A549 (cell line): Measurements from ENCODE around the gene ZNF77. TPM values are rescaled to one million over a fixed set of nuclear protein-coding genes. Genes with fewer than 3 reads are reported as not detected.
A peak's percentile ranks its signal among the peaks of the same experiment; 100 is the strongest.
"Not testable (repeated sequence)": the region's sequence is repeated elsewhere in the genome, so short reads cannot be mapped to it uniquely, and the experiment has no call there.

ENCODE experiments used
- ATAC-seq, 2 experiments: fragments of 200-7000 bp in 1 of 2; fragments of >200 bp in 1 of 2; cut with Nextera tagmentation in 1 of 2; cut with Tn5 transposase in 1 of 2; 3 replicates each; pipeline versions ENCODE4 v1.8.0 to v1.9.1; 2018 to 2020; ENCODE audit warnings: mild to moderate bottlenecking in 1 of 2, moderate library complexity in 1 of 2
- CTCF ChIA-PET: fragments of 300-600 bp; sonication (Branson Sonifier 250); formaldehyde crosslinking; extraction: SDS; loops from one replicate; lab custom pipeline; 2021; ENCODE audit warnings: antibody characterized with exemption, inconsistent platforms; lab: Yijun Ruan, JAX
- POLR2A ChIA-PET: fragments of 350-600 bp; formaldehyde crosslinking; extraction: SDS; loops from one replicate; lab custom pipeline; 2021; ENCODE audit warnings: antibody characterized with exemption, inconsistent platforms; lab: Yijun Ruan, JAX
- DNase-seq, 2 experiments: peaks; one replicate each; pipeline versions ENCODE4 v3.0.0 to v3.0.0-alpha.2; 2011 to 2016; ENCODE audit warnings: low read depth in 1 of 2, low spot score in 1 of 2
- FAIRE-seq: peaks from 2 replicates; lab custom pipeline; 2011; peaks lifted over from hg19 to GRCh38; lab: Jason Lieb, UNC
- H3K27ac ChIP-seq, 2 experiments: fragments of >200 bp; sonication (Bioruptor Twin); formaldehyde crosslinking; 3 replicates each; pipeline ENCODE4 v1.5.1; 2016 to 2017
- H3K4me1 ChIP-seq: fragments of >200 bp; sonication (Bioruptor Twin); formaldehyde crosslinking; 3 replicates; pipeline ENCODE4 v1.6.1; 2016
- H3K4me2 ChIP-seq: fragments of >200 bp; sonication (Bioruptor Twin); formaldehyde crosslinking; 3 replicates; pipeline ENCODE4 v1.6.1; 2016
- H3K4me3 ChIP-seq: fragments of >200 bp; sonication (Bioruptor Twin); formaldehyde crosslinking; 3 replicates; pipeline ENCODE4 v1.5.1; 2016
- H3K9me3 ChIP-seq: fragments of >200 bp; sonication (Bioruptor Twin); formaldehyde crosslinking; 3 replicates; pipeline ENCODE4 v1.6.1; 2016
- CEBPB ChIP-seq, 2 experiments: fragments of >200 bp in 1 of 2; sonication (Bioruptor Twin) in 1 of 2; formaldehyde crosslinking in 1 of 2; IDR thresholded peaks; 2 replicates each; pipeline ENCODE4 v1.6.1; 2012 to 2016
- CHD2 ChIP-seq: fragments of 150-350 bp; IDR thresholded peaks from 2 replicates; pipeline ENCODE4 v1.6.1; 2014; ENCODE audit warnings: low read length; ENCODE audit not compliant: partially characterized antibody
- CHD4 ChIP-seq: fragments of 200-600 bp; sonication (generic); IDR thresholded peaks from 2 replicates; pipeline ENCODE4 v1.6.1; 2016; ENCODE audit warnings: antibody characterized with exemption, mild to moderate bottlenecking, borderline replicate concordance
- EHF ChIP-seq: fragments of 250-450 bp; sonication (Bioruptor Pico); IDR thresholded peaks from 2 replicates; pipeline ENCODE4 v1.5.0; 2020; ENCODE audit warnings: mild to moderate bottlenecking
- EHMT2 ChIP-seq: fragments of 200-600 bp; sonication (generic); IDR thresholded peaks from 2 replicates; pipeline ENCODE4 v1.6.1; 2016; ENCODE audit warnings: antibody characterized with exemption, low read depth, mild to moderate bottlenecking, moderate library complexity
- FOSL2 ChIP-seq, 2 experiments: fragments of 450-650 bp in 1 of 2; fragments of >200 bp in 1 of 2; sonication (Bioruptor Twin) in 1 of 2; formaldehyde crosslinking; IDR thresholded peaks; 2 replicates each; pipeline versions ENCODE4 v1.5.0 to v1.6.1; 2016 to 2020; ENCODE audit warnings: mild to moderate bottlenecking in 1 of 2, moderate library complexity in 1 of 2
- FOXS1 ChIP-seq: fragments of 250-450 bp; sonication (Bioruptor Pico); IDR thresholded peaks from 2 replicates; pipeline ENCODE4 v1.5.0; 2020; ENCODE audit warnings: mild to moderate bottlenecking, moderate library complexity
- HOXA7 ChIP-seq: fragments of 250-450 bp; sonication (Bioruptor Pico); IDR thresholded peaks from 2 replicates; pipeline ENCODE4 v1.5.0; 2020; ENCODE audit warnings: mild to moderate bottlenecking, moderate library complexity
- HOXB13 ChIP-seq: fragments of 250-450 bp; sonication (Bioruptor Pico); IDR thresholded peaks from 2 replicates; pipeline ENCODE4 v1.5.0; 2020; ENCODE audit warnings: low read depth, mild to moderate bottlenecking, moderate library complexity
- KDM1A ChIP-seq: fragments of 200-600 bp; sonication (generic); IDR thresholded peaks from 2 replicates; pipeline ENCODE4 v1.6.1; 2016; ENCODE audit warnings: low read depth, mild to moderate bottlenecking
- KDM5A ChIP-seq: fragments of 200-600 bp; sonication (generic); IDR thresholded peaks from 2 replicates; pipeline ENCODE4 v1.6.1; 2016; ENCODE audit warnings: antibody characterized with exemption, mild to moderate bottlenecking
- MAZ ChIP-seq: fragments of 150-350 bp; IDR thresholded peaks from 2 replicates; pipeline ENCODE4 v1.6.1; 2014; ENCODE audit warnings: antibody characterized with exemption, low read depth, low read length, borderline replicate concordance
- MYC ChIP-seq: IDR thresholded peaks from 2 replicates; pipeline ENCODE4 v1.6.1; 2012; ENCODE audit warnings: mild to moderate bottlenecking, inconsistent platforms, low read length, improper control_type of control experiment, borderline replicate concordance
- NPAS2 ChIP-seq: fragments of 250-450 bp; sonication (Bioruptor Pico); IDR thresholded peaks from 2 replicates; pipeline ENCODE4 v1.8.0; 2022; ENCODE audit warnings: mild to moderate bottlenecking, moderate library complexity, borderline replicate concordance
- PHF8 ChIP-seq: fragments of 200-600 bp; sonication (generic); IDR thresholded peaks from 2 replicates; pipeline ENCODE4 v1.6.1; 2016; ENCODE audit warnings: low read depth, mild to moderate bottlenecking, antibody characterized with exemption, moderate library complexity, borderline replicate concordance
- RAD21 ChIP-seq, 2 experiments: fragments of >200 bp in 1 of 2; sonication (Bioruptor Twin) in 1 of 2; formaldehyde crosslinking in 1 of 2; IDR thresholded peaks in 1 of 2; conservative IDR thresholded peaks in 1 of 2; 2 replicates in 1 of 2; 3 replicates in 1 of 2; pipeline ENCODE4 v1.6.1; 2012 to 2018; ENCODE audit warnings: inconsistent platforms in 1 of 2
- RARB ChIP-seq: fragments of 250-450 bp; sonication (Bioruptor Pico); IDR thresholded peaks from 2 replicates; pipeline ENCODE4 v1.8.0; 2021; ENCODE audit warnings: mild to moderate bottlenecking, moderate library complexity
- REST ChIP-seq: fragments of 200-600 bp; sonication (generic); IDR thresholded peaks from 2 replicates; pipeline ENCODE4 v1.6.1; 2016; ENCODE audit warnings: antibody characterized with exemption, mild to moderate bottlenecking, moderate library complexity
- RNF2 ChIP-seq: fragments of 200-600 bp; sonication (generic); IDR thresholded peaks from 2 replicates; pipeline ENCODE4 v1.6.1; 2016; ENCODE audit warnings: low read depth, mild to moderate bottlenecking, antibody characterized with exemption, moderate library complexity, borderline replicate concordance
- ZFP36 ChIP-seq: fragments of 450-650 bp; IDR thresholded peaks from 2 replicates; pipeline ENCODE4 v1.6.1; 2014; ENCODE audit warnings: borderline replicate concordance; ENCODE audit not compliant: partially characterized antibody
- ZNF302 ChIP-seq: fragments of 250-450 bp; sonication (Bioruptor Pico); IDR thresholded peaks from 2 replicates; pipeline ENCODE4 v1.9.0; 2021; ENCODE audit warnings: inconsistent platforms, mild to moderate bottlenecking, moderate library complexity
- WGBS: methylation state at CpG from one replicate; pipeline ENCODE4 v1.1.6; 2017; ENCODE audit errors: missing lambda C conversion rate; 5-methylcytosine and 5-hydroxymethylcytosine counted together
- polyA plus RNA-seq, 4 experiments: library from polyadenylated mRNA; depleted of rRNA in 3 of 4; stranded (reverse); fragments of >200 nt; fragmentation: RNase III in 1 of 4; extraction: RNeasy Plus Mini Kit Qiagen cat#74134 plus additional on column Dnase treatment in 1 of 4; gene quantifications; 2 replicates in 3 of 4; 3 replicates in 1 of 4; pipeline ENCODE4 v1.2.3, GENCODE V29; 2011 to 2017
- TF ChIP-seq, protein P1 (sequence below): IDR thresholded peaks from 2 replicates; pipeline ENCODE4 v1.6.1; 2012; ENCODE audit warnings: low read depth, borderline replicate concordance
- TF ChIP-seq, protein P2 (sequence below): IDR thresholded peaks from 2 replicates; pipeline ENCODE4 v1.6.1; 2012
- TF ChIP-seq, protein P3 (sequence below): fragments of 150-350 bp; IDR thresholded peaks from 2 replicates; pipeline ENCODE4 v1.6.1; 2014; ENCODE audit warnings: low read depth, mild to moderate bottlenecking, low read length

Gene ZNF77
- polyA plus RNA-seq, 2 of the 4 experiments (the other 2 are of a cell fraction), result 1.7 to 3.4 TPM

- Histone ChIP-seq H3K27ac (peak overlapping the region; percentile 86 to 89), H3K4me2 (peak overlapping the region; percentile 74), H3K4me1 (peaks cover 6% of the 10 kb centered on the region), H3K4me3 (peak overlapping the region; percentile 95), H3K9me3 (no peaks in the 10 kb centered on the region)
- CTCF ChIA-PET, result no interaction called here
- FAIRE-seq, result no peak
- ATAC-seq, result no peak
- no peak for DNase-seq
- POLR2A ChIA-PET, result no interaction called here
- 50% methylated on average over 10 of the region's 17 CpGs for WGBS
- TF ChIP-seq ZNF302 (no peak), KDM1A (peak; percentile 58; the same call in 1 of the 2 replicates)
- TF ChIP-seq, all 56 proteins: peak for 1
Observed at GRCh38 chr19:2945575-2946184, 909 bp upstream of the ZNF77 start.

GRCh38 chr19:2944403-2944774 is 382 bp downstream of the ZNF77 start:
- Histone ChIP-seq H3K4me1 (peaks cover 5% of the 10 kb centered on the region), H3K27ac (peak overlapping the region; percentile 77 to 86), H3K4me3 (peak overlapping the region; percentile 95), H3K4me2 (peak overlapping the region; percentile 92), H3K9me3 (no peaks in the 10 kb centered on the region)
- ATAC-seq, result peak; percentile 41 to 47; a peak in 4 of 6 replicates
- WGBS, result 5% methylated on average over 4 of the region's 23 CpGs
- POLR2A ChIA-PET, result no interaction called here
- TF ChIP-seq, protein P1, sequence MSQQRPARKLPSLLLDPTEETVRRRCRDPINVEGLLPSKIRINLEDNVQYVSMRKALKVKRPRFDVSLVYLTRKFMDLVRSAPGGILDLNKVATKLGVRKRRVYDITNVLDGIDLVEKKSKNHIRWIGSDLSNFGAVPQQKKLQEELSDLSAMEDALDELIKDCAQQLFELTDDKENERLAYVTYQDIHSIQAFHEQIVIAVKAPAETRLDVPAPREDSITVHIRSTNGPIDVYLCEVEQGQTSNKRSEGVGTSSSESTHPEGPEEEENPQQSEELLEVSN, result 0 out of 2 replicates have a peak, but pooled peaks have one; percentile 14
- TF ChIP-seq HOXB13 (CRISPR knock-in tag) (no peak), CHD4 (no peak), ZFP36 (no peak), PHF8 (peak; percentile 18; the same call in 1 of the 2 replicates), MYC (no peak), RAD21 (conservative IDR thresholded peaks at IDR 0.05 in 1 of 2, IDR thresholded peaks at IDR 0.05 in 1 of 2) (no peak), CEBPB (IDR thresholded peaks at IDR 0.05) (no peak), RARB (no peak), MAZ (no peak), CHD2 (no peak)
- CTCF ChIA-PET, result interaction anchor here (0.8 to 1.0 kb wide), 2 partner anchors 57 to 516 kb away, joined by 3 to 4 read pairs; no protein-coding TSS in a partner anchor
- FAIRE-seq, result no peak
- no peak for DNase-seq

GRCh38 chr19:2942928-2943640 is 1.7 kb downstream of the ZNF77 start:
- 85% methylated on average over 13 of the region's 14 CpGs for WGBS
- CTCF ChIA-PET, result interaction anchor here (0.7 to 0.9 kb wide), 2 partner anchors 154 to 762 kb away, joined by 3 to 6 read pairs; no protein-coding TSS in a partner anchor
- no peaks in the 10 kb centered on the region; the same call in 2 of the 3 replicates for H3K9me3 ChIP-seq
- H3K4me3 ChIP-seq, result no peak overlapping the region
- FAIRE-seq, result no peak
- TF ChIP-seq ZNF302 (no peak), NPAS2 (no peak), KDM5A (no peak), EHF (CRISPR knock-in tag) (no peak), MYC (no peak), FOSL2 (IDR thresholded peaks at IDR 0.05) (no peak), FOSL2 (CRISPR knock-in tag; IDR thresholded peaks at IDR 0.05) (no peak), FOXS1 (CRISPR knock-in tag) (no peak), RNF2 (no peak), HOXA7 (CRISPR knock-in tag) (no peak), EHMT2 (no peak), REST (no peak)
- TF ChIP-seq, protein P2, sequence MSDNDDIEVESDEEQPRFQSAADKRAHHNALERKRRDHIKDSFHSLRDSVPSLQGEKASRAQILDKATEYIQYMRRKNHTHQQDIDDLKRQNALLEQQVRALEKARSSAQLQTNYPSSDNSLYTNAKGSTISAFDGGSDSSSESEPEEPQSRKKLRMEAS, result no peak
- TF ChIP-seq, protein P3, sequence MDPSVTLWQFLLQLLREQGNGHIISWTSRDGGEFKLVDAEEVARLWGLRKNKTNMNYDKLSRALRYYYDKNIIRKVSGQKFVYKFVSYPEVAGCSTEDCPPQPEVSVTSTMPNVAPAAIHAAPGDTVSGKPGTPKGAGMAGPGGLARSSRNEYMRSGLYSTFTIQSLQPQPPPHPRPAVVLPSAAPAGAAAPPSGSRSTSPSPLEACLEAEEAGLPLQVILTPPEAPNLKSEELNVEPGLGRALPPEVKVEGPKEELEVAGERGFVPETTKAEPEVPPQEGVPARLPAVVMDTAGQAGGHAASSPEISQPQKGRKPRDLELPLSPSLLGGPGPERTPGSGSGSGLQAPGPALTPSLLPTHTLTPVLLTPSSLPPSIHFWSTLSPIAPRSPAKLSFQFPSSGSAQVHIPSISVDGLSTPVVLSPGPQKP, result no peak
- no peak for DNase-seq
- no peak overlapping the region for H3K4me2 ChIP-seq
- H3K4me1 ChIP-seq, result no peaks in the 10 kb centered on the region
- POLR2A ChIA-PET, result no interaction called here
- no peak overlapping the region for H3K27ac ChIP-seq
- ATAC-seq, result no peak

GRCh38 chr19:2935863-2936262 is 8.9 kb downstream of the ZNF77 start:
- POLR2A ChIA-PET, H3K4me3 ChIP-seq, ATAC-seq, H3K4me1 ChIP-seq, FAIRE-seq, DNase-seq, H3K4me2 ChIP-seq, CTCF ChIA-PET, H3K27ac ChIP-seq: not testable (repeated sequence)
- WGBS, result 92% methylated on average over 4 of the region's 4 CpGs
- peaks cover 45% of the 10 kb centered on the region for H3K9me3 ChIP-seq
